Measurements from ENCODE around the gene HEATR5B. TPM values are rescaled to one million over a fixed set of nuclear protein-coding genes. Genes with fewer than 3 reads are reported as not detected.

The HEATR5B gene
- total RNA-seq, 1 donor from 2014 or later: 22.2 TPM

DNA sequence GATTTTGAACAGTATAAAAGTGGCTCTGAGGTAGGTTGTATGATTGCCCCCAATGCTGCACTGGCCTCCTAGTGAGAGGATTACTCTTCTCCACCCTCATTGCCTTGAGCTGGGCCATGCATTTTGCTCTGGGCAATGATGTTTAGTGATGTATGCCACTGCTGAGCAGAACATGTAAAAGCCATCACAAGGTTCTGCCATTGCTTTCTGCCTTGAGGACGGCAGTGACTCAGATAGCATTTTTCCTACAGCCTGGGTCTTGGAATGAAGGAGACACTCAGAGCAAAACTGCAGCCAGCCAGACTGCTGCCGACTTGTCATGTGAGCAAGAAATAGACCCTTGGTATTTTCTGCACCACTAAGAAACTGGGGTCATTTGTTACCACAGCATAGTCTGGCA is 27.8 kb upstream of the HEATR5B start:
- Mint-ChIP-seq H3K4me1 (ENCODE audit: low read depth) (no peaks in the 10 kb centered on the region), H3K9me3 (ENCODE audit: low read depth) (no peaks in the 10 kb centered on the region), H3K4me3 (ENCODE audit: low read depth) (no peak overlapping the region), H3K36me3 (ENCODE audit: insufficient read depth) (peaks cover 18% of the 10 kb centered on the region), H3K27ac (no peak overlapping the region), H3K27me3 (no peaks in the 10 kb centered on the region)
- TF ChIP-seq, protein P1, sequence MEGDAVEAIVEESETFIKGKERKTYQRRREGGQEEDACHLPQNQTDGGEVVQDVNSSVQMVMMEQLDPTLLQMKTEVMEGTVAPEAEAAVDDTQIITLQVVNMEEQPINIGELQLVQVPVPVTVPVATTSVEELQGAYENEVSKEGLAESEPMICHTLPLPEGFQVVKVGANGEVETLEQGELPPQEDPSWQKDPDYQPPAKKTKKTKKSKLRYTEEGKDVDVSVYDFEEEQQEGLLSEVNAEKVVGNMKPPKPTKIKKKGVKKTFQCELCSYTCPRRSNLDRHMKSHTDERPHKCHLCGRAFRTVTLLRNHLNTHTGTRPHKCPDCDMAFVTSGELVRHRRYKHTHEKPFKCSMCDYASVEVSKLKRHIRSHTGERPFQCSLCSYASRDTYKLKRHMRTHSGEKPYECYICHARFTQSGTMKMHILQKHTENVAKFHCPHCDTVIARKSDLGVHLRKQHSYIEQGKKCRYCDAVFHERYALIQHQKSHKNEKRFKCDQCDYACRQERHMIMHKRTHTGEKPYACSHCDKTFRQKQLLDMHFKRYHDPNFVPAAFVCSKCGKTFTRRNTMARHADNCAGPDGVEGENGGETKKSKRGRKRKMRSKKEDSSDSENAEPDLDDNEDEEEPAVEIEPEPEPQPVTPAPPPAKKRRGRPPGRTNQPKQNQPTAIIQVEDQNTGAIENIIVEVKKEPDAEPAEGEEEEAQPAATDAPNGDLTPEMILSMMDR (IDR thresholded peaks at IDR 0.05; ENCODE audit: unreplicated experiment): no peak
- DNase-seq (ENCODE audit: low spot score, unreplicated experiment): no peak

DNA sequence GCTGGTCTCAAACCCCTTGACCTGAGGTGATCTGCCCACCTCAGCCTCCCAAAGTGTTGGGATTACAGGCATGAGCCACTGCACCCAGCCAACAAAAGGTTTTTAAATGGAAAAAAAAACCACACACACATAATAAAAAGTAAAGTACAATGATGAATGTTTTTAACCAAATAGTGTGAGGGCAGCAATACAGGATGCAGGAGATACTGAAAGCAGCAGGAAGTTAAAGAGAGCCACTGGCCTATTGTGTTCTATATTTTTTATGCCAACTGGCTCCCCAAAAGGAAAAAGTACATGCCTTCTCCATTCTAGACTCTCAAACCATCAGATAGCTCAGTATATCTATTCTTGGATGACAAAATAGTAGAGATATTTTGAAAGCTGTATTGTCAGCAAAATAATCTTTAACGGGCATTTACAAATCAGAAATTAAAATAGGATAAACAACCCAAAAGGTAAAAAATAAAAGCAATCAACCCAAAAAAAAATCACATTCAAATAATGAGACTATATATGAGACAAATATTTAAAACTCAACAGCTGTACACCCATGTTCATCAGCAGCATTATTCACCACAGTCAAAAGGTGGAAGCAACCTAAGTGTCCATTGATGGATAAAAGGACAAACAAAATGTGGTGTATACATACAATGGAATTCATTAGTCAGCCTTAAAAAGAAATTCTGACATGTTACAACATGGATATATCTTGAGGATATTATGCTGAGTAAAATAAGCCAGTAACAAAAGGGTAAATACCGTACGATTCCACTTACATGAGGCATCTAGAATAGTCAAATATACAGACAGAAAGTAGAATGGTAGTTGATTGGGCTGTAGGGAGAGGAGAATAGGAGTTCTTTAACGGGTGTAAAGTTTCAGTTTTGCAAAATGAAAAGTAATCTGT is 26.4 kb upstream of the HEATR5B start:
- H3K4me1 Mint-ChIP-seq (ENCODE audit: low read depth): no peaks in the 10 kb centered on the region
- peaks cover 19% of the 10 kb centered on the region for H3K36me3 Mint-ChIP-seq (ENCODE audit: insufficient read depth)
- no peaks in the 10 kb centered on the region for H3K27me3 Mint-ChIP-seq
- H3K9me3 Mint-ChIP-seq (ENCODE audit: low read depth): no peaks in the 10 kb centered on the region
- no peak for DNase-seq (ENCODE audit: low spot score, unreplicated experiment)
- no peak overlapping the region for H3K4me3 Mint-ChIP-seq (ENCODE audit: low read depth)
- H3K27ac Mint-ChIP-seq: no peak overlapping the region
- TF ChIP-seq, protein P1 (IDR thresholded peaks at IDR 0.05; ENCODE audit: unreplicated experiment): no peak

DNA sequence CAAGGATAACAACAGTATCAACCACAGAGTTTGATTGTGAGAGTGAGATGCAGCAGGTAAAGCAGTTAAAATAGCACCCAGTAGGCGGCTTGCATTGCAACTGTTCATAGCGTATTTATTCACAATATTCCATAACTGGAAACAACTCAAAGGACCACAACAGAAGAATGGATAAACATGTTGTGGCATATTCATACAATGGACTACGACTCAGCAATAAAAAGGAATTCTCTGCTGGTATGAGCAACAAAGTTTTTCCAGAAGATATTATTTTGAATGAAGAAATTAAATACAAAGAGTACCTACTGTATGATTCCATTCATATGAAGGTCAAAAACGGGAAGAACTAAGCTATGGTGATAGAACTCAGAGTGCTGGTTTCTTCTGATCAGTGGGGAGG is 25.4 kb upstream of the HEATR5B start:
- no peaks in the 10 kb centered on the region for H3K4me1 Mint-ChIP-seq (ENCODE audit: low read depth)
- DNase-seq (ENCODE audit: low spot score, unreplicated experiment): no peak
- no peaks in the 10 kb centered on the region for H3K9me3 Mint-ChIP-seq (ENCODE audit: low read depth)
- H3K4me3 Mint-ChIP-seq (ENCODE audit: low read depth): no peak overlapping the region
- no peak overlapping the region for H3K27ac Mint-ChIP-seq
- H3K36me3 Mint-ChIP-seq (ENCODE audit: insufficient read depth): peaks cover 23% of the 10 kb centered on the region
- TF ChIP-seq, protein P1 (IDR thresholded peaks at IDR 0.05; ENCODE audit: unreplicated experiment): no peak
- no peaks in the 10 kb centered on the region for H3K27me3 Mint-ChIP-seq

DNA sequence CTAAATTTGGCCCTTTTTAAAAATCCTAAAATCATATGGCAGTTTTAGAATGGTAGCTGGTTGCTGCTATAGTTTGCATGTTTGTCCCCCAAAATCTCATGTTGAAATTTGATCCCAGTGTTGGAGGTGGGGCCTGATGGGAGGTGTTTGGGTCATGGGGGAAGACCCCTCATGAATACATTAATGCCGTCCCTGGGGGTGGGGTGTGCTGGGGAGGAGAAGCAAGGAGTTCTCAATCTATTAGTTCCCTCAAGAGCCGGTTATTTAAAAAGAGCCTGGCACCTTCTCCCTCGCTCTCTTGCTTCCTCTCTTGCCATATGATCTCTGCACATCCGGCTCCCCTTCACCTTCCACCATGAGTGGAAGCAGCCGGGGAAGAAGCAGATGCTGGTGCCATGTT is 21.0 kb upstream of the HEATR5B start:
- no peaks in the 10 kb centered on the region for H3K4me1 Mint-ChIP-seq (ENCODE audit: low read depth)
- no peak for DNase-seq (ENCODE audit: low spot score, unreplicated experiment)
- H3K4me3 Mint-ChIP-seq (ENCODE audit: low read depth): no peak overlapping the region
- H3K27ac Mint-ChIP-seq: no peak overlapping the region
- H3K36me3 Mint-ChIP-seq (ENCODE audit: insufficient read depth): peaks cover 26% of the 10 kb centered on the region
- no peaks in the 10 kb centered on the region for H3K27me3 Mint-ChIP-seq
- no peaks in the 10 kb centered on the region for H3K9me3 Mint-ChIP-seq (ENCODE audit: low read depth)
- TF ChIP-seq, protein P1 (IDR thresholded peaks at IDR 0.05; ENCODE audit: unreplicated experiment): no peak

DNA sequence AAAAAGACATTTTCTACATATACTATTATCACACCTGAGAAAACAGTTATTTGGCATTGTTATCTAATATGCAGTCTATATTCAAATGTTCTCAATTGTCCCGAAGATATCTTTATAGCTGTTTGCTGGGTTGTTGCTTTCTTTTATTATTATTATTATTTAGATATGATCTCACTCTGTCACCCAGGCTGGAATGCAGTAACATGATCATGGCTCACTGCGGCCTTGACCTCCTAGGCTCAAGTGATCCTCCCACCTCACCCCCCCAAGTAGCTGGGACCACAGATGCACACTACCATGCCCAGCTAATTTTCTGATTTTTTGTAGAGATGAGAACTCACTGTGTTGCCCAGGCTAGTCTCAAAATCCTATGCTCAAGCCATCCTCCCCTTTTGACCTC is 20.0 kb upstream of the HEATR5B start:
- Mint-ChIP-seq H3K4me3 (ENCODE audit: low read depth) (no peak overlapping the region), H3K27ac (no peak overlapping the region), H3K36me3 (ENCODE audit: insufficient read depth) (peaks cover 26% of the 10 kb centered on the region), H3K4me1 (ENCODE audit: low read depth) (no peaks in the 10 kb centered on the region), H3K27me3 (no peaks in the 10 kb centered on the region), H3K9me3 (ENCODE audit: low read depth) (no peaks in the 10 kb centered on the region)
- DNase-seq (ENCODE audit: low spot score, unreplicated experiment): no peak
- TF ChIP-seq, protein P1 (IDR thresholded peaks at IDR 0.05; ENCODE audit: unreplicated experiment): no peak
